Ureter (tissue), 1 donor: ENCODE data around the gene CYLC2. TPM values are rescaled to one million over a fixed set of nuclear protein-coding genes. Genes with fewer than 3 reads are reported as not detected.

Experiments
- DNase-seq: peaks from one replicate; pipeline ENCODE4 v3.0.0-alpha.2; 2020; ENCODE audit warnings: low spot score
- total RNA-seq: library from RNA; stranded (reverse); gene quantifications from one replicate; pipeline ENCODE4 v1.2.4, GENCODE V29; 2023
- donor health status: DM: yes; HTN: yes; CAD: no.

CYLC2 gene, protein sequence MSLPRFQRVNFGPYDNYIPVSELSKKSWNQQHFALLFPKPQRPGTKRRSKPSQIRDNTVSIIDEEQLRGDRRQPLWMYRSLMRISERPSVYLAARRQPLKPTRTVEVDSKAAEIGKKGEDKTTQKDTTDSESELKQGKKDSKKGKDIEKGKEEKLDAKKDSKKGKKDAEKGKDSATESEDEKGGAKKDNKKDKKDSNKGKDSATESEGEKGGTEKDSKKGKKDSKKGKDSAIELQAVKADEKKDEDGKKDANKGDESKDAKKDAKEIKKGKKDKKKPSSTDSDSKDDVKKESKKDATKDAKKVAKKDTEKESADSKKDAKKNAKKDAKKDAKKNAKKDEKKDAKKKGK
- total RNA-seq: not detected

DNA sequence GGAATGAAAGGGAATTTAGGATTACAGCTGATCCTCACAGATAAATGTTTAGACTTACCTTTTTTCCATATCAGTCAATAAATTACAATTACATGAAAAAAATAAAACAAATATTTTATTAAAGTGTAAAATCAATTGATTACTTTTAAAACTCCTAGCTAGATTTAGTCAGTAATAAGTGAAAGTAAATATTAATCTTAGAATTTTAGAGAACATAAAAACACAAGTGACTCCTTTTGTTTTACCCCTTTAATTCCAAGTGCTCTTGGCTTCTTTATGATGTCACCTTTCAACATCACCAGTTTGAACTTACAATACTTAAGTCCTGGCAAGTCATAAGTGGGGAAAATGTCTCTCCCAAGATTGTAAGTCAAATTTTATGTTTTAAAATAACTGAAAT, at the start of gene CYLC2:
CYLC2 (plus strand) TSS at position 301 of the 400 bp plus-strand sequence; CDS start at position 349, 48 bp downstream.
- DNase-seq: no peak

- no peak for DNase-seq
Observed at GRCh38 chr9:102950346-102950745, 44.8 kb upstream of the CYLC2 start.

DNA sequence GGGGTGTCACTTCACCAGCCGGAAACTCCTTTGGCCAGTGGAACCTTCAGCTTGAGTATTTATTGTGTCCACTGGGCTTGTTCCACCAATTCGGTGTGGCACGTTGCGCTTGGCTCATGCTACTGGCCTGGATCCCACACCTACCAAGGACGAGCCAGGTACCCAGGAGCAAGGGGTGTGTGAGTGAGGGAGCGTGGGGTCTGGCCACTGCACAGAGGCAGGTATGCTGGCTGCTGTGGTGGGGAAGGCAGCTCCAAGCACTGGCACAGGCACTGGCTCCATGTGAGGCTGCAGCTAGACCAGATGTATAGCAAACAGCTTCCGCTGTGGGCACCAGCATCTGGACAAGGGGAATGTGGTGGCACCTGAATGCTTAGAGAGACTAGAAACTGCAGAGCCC, 28.1 kb upstream of the CYLC2 start:
- no peak for DNase-seq

DNA sequence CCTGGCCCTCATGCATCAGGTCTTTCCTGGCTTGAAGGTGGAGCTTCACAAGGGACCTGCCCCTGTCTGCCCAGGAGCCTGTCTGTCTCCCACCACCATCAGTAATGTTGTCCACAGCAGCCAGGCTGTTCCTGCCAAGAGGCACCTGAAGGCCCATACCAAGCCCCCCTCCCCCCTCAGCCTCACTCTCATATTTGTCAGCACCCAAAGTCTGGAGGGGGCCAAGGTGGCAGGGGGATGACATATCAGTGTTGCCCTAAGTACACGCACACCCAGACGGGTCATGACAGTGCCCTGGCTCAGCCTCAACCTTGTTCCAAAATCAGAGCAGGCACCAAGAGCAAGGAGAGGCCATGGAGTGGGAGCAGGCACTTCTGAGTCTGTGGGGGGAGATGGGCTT, 27.2 kb upstream of the CYLC2 start:
- DNase-seq: no peak

DNA sequence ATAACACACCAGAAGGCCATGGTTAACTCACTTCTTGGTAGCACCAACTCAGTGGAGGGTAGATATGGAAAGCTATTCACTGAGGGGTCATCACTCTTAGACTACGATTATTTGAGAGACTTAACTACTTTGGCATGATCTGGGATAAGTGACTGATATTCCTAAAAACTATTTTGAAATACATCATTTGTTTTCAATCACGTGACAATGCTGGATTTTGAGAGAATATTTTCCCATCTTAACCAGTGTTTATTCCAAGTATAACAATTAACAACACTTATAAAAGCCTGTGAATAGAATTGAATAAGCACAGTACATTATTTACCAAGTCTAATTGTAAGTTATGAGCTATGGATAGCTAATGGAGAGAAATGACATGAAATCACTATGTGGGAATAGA, 22.4 kb upstream of the CYLC2 start:
- DNase-seq: no peak

GRCh38 chr9:102974530-102974929, 20.6 kb upstream of the CYLC2 start:
- DNase-seq: no peak

- no peak for DNase-seq
Observed at GRCh38 chr9:102975251-102975650, 19.9 kb upstream of the CYLC2 start.

- DNase-seq: no peak
Observed at GRCh38 chr9:102985162-102985895, 9.8 kb upstream of the CYLC2 start.

- no peak for DNase-seq
Observed at GRCh38 chr9:102986425-102986824, 8.7 kb upstream of the CYLC2 start.

DNA sequence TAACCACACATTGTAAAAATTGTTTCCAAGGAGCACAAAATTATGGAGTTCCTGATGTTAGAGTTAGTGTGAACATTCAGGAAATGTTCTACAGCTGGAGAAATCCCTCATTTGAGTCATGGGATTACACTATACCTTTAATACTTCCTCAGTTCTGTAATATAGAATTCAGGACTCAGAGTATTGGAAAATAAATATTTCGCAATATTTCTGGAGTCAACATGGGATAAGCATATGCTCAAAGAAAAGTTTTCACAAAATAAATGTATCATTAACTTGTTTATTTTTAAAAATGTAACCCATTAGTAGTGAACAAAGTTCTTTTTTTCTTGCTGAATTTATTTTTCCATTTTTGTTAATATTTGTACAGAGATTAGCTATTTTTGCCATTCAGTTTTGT, 8.6 kb downstream of the CYLC2 start:
- DNase-seq: no peak

DNA sequence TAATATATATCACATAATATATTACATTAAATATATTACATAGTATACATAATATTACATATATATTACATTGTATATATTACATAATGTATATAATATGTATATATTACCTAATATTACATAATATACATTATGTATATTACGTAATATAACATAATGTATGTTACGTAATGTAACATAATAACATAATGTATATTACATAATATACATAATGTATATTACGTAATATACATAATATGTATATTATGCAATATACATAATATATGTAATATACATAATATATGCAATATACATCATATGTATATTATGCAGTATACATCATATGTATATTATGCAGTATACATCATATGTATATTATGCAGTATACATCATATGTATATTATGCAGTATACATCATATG, 19.1 kb downstream of the CYLC2 start:
- no peak for DNase-seq

DNA sequence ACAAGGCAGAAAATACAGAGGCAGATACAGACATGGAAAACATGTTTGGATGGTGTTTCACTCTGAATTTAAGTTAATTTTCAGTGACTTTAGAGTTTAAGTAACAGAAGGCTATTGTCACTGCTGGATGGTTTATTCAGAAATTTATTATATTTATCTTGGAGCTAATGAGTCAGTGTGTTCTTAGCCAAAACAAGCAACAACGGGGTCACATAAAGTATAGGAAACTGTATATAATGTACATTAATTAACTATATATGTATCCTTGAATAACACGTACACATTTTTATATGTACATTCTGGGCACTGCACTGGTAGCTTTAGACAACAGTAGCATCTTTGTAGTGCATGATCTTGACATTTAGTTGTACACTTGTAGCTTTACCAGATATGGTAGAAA, 30.7 kb downstream of the CYLC2 start:
- DNase-seq: no peak

DNA sequence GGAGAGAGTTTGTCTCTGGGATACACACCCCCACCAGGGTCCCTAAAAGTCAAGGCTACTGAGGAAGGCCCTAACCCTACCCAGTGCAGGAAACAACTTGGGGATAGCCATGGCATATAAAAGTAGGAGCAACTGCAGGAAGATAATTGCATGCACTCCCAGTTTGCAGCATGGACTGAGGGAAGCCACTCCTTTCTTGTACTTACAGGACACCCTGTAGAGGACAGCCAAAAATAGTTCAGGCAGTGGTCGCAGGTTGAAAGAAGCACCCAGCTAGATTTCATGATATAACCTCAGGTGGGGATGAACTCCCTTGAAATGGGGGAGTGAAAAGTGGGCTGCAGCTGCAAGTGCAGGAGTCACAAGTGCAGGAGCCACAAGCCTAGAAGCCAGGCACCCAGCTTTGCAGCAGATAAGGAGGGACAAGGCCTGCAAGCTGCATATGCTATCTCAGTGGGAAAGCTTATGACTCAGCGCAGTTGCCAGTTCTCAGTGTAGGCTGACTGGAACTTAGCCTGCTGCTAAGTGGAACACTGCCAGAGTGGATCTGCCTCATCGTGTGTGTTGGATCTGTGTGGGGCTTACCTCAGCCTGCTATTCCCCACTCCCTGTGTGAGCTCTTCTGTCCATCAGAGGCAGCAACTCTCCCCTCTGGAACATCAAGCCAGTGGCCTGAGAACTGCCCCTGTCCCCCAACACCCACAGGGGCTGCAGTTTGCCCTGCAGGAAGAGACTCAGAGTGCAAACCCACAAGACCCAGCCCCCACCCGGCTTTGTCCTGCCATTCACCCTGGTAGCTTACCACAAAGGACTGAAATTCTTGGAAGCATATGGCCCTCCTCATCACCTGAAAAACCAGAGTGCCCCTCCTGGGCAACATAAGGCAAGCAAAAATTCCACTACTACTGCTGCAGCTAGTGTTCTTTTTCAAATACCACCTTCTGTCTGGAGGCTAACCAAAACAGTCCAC, 42.7 kb downstream of the CYLC2 start:
- no peak for DNase-seq

- DNase-seq: no peak
Observed at GRCh38 chr9:103041961-103042360, 46.8 kb downstream of the CYLC2 start.
